Fibroblast of the conjunctiva (primary cell): Measurements from ENCODE around the gene C5orf47.

ENCODE experiments used
- DNase-seq: peaks from one replicate; pipeline ENCODE4 v3.0.0-alpha.2; 2010; ENCODE audit warnings: low read depth

C5orf47 gene

GRCh38 chr5:173970878-173971650 is 17.9 kb upstream of the C5orf47 start:
- no peak for DNase-seq

- no peak for DNase-seq
Observed at GRCh38 chr5:173971681-173972345, 17.2 kb upstream of the C5orf47 start.

- no peak for DNase-seq
Observed at GRCh38 chr5:173972607-173972924, 16.4 kb upstream of the C5orf47 start.

- DNase-seq: peak; percentile 69
Observed at GRCh38 chr5:173972925-173973615, 15.9 kb upstream of the C5orf47 start.

- no peak for DNase-seq
Observed at GRCh38 chr5:173973616-173973969, 15.4 kb upstream of the C5orf47 start.

GRCh38 chr5:173974688-173975239 is 14.2 kb upstream of the C5orf47 start:
- no peak for DNase-seq

- DNase-seq: no peak
Observed at GRCh38 chr5:173981185-173981761, 7.7 kb upstream of the C5orf47 start.

GRCh38 chr5:173984218-173984617 is 4.8 kb upstream of the C5orf47 start:
- no peak for DNase-seq

- DNase-seq: no peak
Observed at GRCh38 chr5:173989432-173990082, 587 bp downstream of the C5orf47 start.

- DNase-seq: no peak
Observed at GRCh38 chr5:173997331-173997730, 8.4 kb downstream of the C5orf47 start.

GRCh38 chr5:173998531-173998930 is 9.6 kb downstream of the C5orf47 start:
- DNase-seq: no peak

GRCh38 chr5:174000076-174000475 is 11.1 kb downstream of the C5orf47 start:
- DNase-seq: no peak

GRCh38 chr5:174003795-174004194 is 14.8 kb downstream of the C5orf47 start:
- no peak for DNase-seq

GRCh38 chr5:174008922-174009321 is 20.0 kb downstream of the C5orf47 start:
- DNase-seq: no peak

GRCh38 chr5:174010365-174010764 is 21.4 kb downstream of the C5orf47 start:
- no peak for DNase-seq

- no peak for DNase-seq
Observed at GRCh38 chr5:174011441-174011840, 22.5 kb downstream of the C5orf47 start.

GRCh38 chr5:174020069-174020927 is 31.3 kb downstream of the C5orf47 start:
- DNase-seq: peak; percentile 16

- DNase-seq: no peak
Observed at GRCh38 chr5:174020928-174021304, 31.9 kb downstream of the C5orf47 start.

GRCh38 chr5:174022384-174023095 is 33.6 kb downstream of the C5orf47 start:
- no peak for DNase-seq

- no peak for DNase-seq
Observed at GRCh38 chr5:174030286-174030685, 41.3 kb downstream of the C5orf47 start.
